Smooth muscle cell (in vitro differentiated cells): Measurements from ENCODE around the gene NECTIN2. TPM values are rescaled to one million over a fixed set of nuclear protein-coding genes. Genes with fewer than 3 reads are reported as not detected.
"Not testable (repeated sequence)": the region's sequence is repeated elsewhere in the genome, so short reads cannot be mapped to it uniquely, and the experiment has no call there.

Experiments
- DNase-seq: peaks from one replicate; lab custom pipeline; 2025; ENCODE audit not compliant: unreplicated experiment; lab: John Stamatoyannopoulos, UW
- H2AFZ ChIP-seq: fragments of 200-600 bp; sonication (generic); 2 replicates; pipeline ENCODE4 v1.6.0; 2016; ENCODE audit warnings: antibody characterized with exemption, low read depth, mild to moderate bottlenecking
- H3F3A ChIP-seq: fragments of 200-600 bp; sonication (generic); 2 replicates; pipeline ENCODE4 v1.6.0; 2017; ENCODE audit warnings: antibody characterized with exemption, low read depth
- H3K27ac ChIP-seq: fragments of 200-600 bp; sonication (generic); 2 replicates; pipeline ENCODE4 v1.5.1; 2016; ENCODE audit warnings: low read depth, mild to moderate bottlenecking
- H3K27me3 ChIP-seq: fragments of 200-600 bp; sonication (generic); 2 replicates; pipeline ENCODE4 v1.6.1; 2016; ENCODE audit warnings: low read depth, mild to moderate bottlenecking
- H3K36me3 ChIP-seq: fragments of 200-600 bp; sonication (generic); 2 replicates; pipeline ENCODE4 v1.5.1; 2016; ENCODE audit warnings: low read depth
- H3K4me1 ChIP-seq: fragments of 200-600 bp; sonication (generic); 2 replicates; pipeline ENCODE4 v1.5.1; 2016; ENCODE audit warnings: low read depth
- H3K4me2 ChIP-seq: fragments of 200-600 bp; sonication (generic); 2 replicates; pipeline ENCODE4 v1.6.0; 2016; ENCODE audit warnings: mild to moderate bottlenecking
- H3K4me3 ChIP-seq: fragments of 200-600 bp; sonication (generic); 2 replicates; pipeline ENCODE4 v1.5.1; 2016; ENCODE audit warnings: mild to moderate bottlenecking
- H3K79me2 ChIP-seq: fragments of 200-600 bp; sonication (generic); 2 replicates; pipeline ENCODE4 v1.6.0; 2016; ENCODE audit warnings: low read depth, mild to moderate bottlenecking
- H3K9ac ChIP-seq: fragments of 200-600 bp; sonication (generic); 2 replicates; pipeline ENCODE4 v1.6.0; 2016; ENCODE audit warnings: low read depth
- H3K9me3 ChIP-seq: fragments of 200-600 bp; sonication (generic); replicated peaks from 2 replicates; pipeline ENCODE4 v1.5.1; 2016; ENCODE audit warnings: low read depth
- H4K20me1 ChIP-seq: fragments of 200-600 bp; sonication (generic); 2 replicates; pipeline ENCODE4 v1.6.0; 2016; ENCODE audit warnings: low read depth
- CTCF ChIP-seq: fragments of 200-600 bp; sonication (generic); IDR thresholded peaks from 2 replicates; pipeline ENCODE4 v1.5.1; 2017; ENCODE audit warnings: borderline replicate concordance, mild to moderate bottlenecking, antibody characterized with exemption; ENCODE audit not compliant: insufficient read depth, poor library complexity, severe bottlenecking
- WGBS: methylation state at CpG from one replicate; pipeline ENCODE4 v1.1.7; 2016; ENCODE audit warnings: low lambda C conversion rate; 5-methylcytosine and 5-hydroxymethylcytosine counted together
- polyA plus RNA-seq: library from polyadenylated mRNA; unstranded; fragments of >200 nt; fragmentation: Nextera tagmentation; extraction: Ambion mirVana; gene quantifications from 2 replicates; pipeline ENCODE4 v1.2.1, GENCODE V29; 2016
- total RNA-seq: library from RNA; depleted of rRNA; stranded (reverse); fragments of >200 nt; gene quantifications from 2 replicates; pipeline ENCODE4 v1.2.3, GENCODE V29; 2014

Gene NECTIN2
- total and polyA plus RNA-seq, 2 experiments from 2014 or later: 94.6 to 160 TPM

- Histone ChIP-seq H4K20me1 (no peaks in the 10 kb centered on the region), H3K4me1 (no peaks in the 10 kb centered on the region), H3K27ac (no peak overlapping the region), H3K9me3 (no peaks in the 10 kb centered on the region), H3K27me3 (no peaks in the 10 kb centered on the region), H3F3A (peaks cover 3% of the 10 kb centered on the region), H3K9ac (no peak overlapping the region), H2AFZ (no peak overlapping the region), H3K36me3 (no peaks in the 10 kb centered on the region), H3K4me2 (no peak overlapping the region), H3K79me2 (peaks cover under 1% of the 10 kb centered on the region), H3K4me3 (no peak overlapping the region)
- 93% methylated on average over 6 of the region's 6 CpGs for WGBS
- DNase-seq: no peak
- no peak for TF ChIP-seq CTCF
Observed at GRCh38 chr19:44886141-44886540, 40.0 kb downstream of the NECTIN2 start.

- peaks cover 3% of the 10 kb centered on the region for H3F3A ChIP-seq
- H3K27ac ChIP-seq: no peak overlapping the region
- no peaks in the 10 kb centered on the region for H3K27me3 ChIP-seq
- 96% methylated on average over 4 of the region's 4 CpGs for WGBS
- no peak for TF ChIP-seq CTCF
- H3K4me3 ChIP-seq: no peak overlapping the region
- peaks cover 16% of the 10 kb centered on the region for H3K79me2 ChIP-seq
- peaks cover 7% of the 10 kb centered on the region for H3K4me1 ChIP-seq
- H3K9ac ChIP-seq: no peak overlapping the region
- H2AFZ ChIP-seq: no peak overlapping the region
- DNase-seq: no peak
- no peaks in the 10 kb centered on the region for H4K20me1 ChIP-seq
- no peak overlapping the region for H3K4me2 ChIP-seq
- H3K9me3 ChIP-seq: no peaks in the 10 kb centered on the region
- no peaks in the 10 kb centered on the region for H3K36me3 ChIP-seq
Observed at GRCh38 chr19:44887648-44888047, 41.6 kb downstream of the NECTIN2 start.

GRCh38 chr19:44888335-44888734 lies 42.2 kb downstream of the NECTIN2 start:
- H4K20me1 ChIP-seq, H3K27ac ChIP-seq, H3K27me3 ChIP-seq, DNase-seq, H3K9ac ChIP-seq, H3K9me3 ChIP-seq, H3K36me3 ChIP-seq, H3K4me1 ChIP-seq, H3K4me3 ChIP-seq, H2AFZ ChIP-seq, H3K4me2 ChIP-seq, H3F3A ChIP-seq: not testable (repeated sequence)
- H3K79me2 ChIP-seq: peaks cover 20% of the 10 kb centered on the region
- 96% methylated on average over 5 of the region's 5 CpGs for WGBS

- Histone ChIP-seq H2AFZ (no peak overlapping the region), H3K4me1 (peaks cover 7% of the 10 kb centered on the region), H3K79me2 (peaks cover 20% of the 10 kb centered on the region), H3K9ac (no peak overlapping the region), H3K27ac (peak overlapping the region; percentile 78), H3F3A (peaks cover 3% of the 10 kb centered on the region), H3K4me2 (peak overlapping the region; percentile 77), H3K9me3 (no peaks in the 10 kb centered on the region), H3K4me3 (peak overlapping the region; percentile 37), H3K36me3 (peaks cover 4% of the 10 kb centered on the region), H3K27me3 (no peaks in the 10 kb centered on the region), H4K20me1 (no peaks in the 10 kb centered on the region)
- WGBS: 70% methylated on average over 17 of the region's 17 CpGs
- DNase-seq: no peak
- TF ChIP-seq CTCF: no peak
Observed at GRCh38 chr19:44889830-44890365, 43.8 kb downstream of the NECTIN2 start.
